HG02970 (cell line): Measurements from ENCODE around the gene CLP1.
A peak's percentile ranks its signal among the peaks of the same experiment; 100 is the strongest.

Experiments used
- ATAC-seq: cut with Tn5 transposase; IDR thresholded peaks from one replicate; pipeline ENCODE4 v1.9.1; 2021; ENCODE audit warnings: mild to moderate bottlenecking, moderate library complexity, moderate number of reproducible peaks; ENCODE audit not compliant: unreplicated experiment, low FRiP score

The CLP1 gene

DNA sequence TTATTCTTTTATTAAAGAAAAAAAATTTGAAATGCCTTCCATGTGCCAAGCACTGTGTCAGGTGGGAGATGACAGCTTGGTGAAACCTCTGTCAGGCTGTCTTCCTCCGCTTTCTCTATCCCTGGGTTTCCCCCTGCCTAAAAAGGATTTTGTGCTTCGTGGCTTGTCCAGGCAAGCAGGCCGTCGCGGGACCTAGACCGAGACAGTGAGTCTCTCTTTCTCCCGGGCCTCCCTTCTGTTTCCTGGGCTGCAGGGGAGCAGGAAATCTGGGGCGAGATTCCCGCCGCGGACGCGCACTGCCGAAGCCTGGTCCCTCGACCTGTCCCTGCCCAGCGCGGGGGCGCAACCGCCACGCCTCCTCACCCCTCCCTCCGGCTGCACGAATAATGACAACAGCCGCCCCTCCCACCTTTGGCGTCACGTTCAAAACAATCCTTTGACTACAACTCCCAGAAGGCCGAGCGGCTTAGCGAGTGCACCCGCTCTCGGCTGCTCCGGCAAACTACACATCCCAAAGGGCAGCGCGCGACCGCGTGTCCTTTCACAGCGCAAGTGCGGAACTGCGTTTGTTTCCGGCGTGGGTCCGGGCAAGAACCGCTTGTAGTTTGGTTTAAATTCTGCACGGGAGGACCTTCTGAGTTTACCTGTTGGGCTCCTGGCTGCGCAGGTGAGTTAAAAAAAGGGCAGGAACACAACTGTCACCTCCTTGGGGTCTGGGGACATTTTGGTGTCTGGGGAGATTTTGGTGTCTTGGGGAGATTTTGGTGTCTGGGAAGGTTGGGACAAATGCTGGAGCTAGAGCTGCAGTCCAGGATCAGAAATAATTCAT is at the start of gene CLP1:
TSS of gene CLP1 (plus strand) at position 569 of the 829 bp plus-strand sequence. CDS start 1,715 bp downstream, outside the sequence.
- peak; percentile 99 for ATAC-seq

DNA sequence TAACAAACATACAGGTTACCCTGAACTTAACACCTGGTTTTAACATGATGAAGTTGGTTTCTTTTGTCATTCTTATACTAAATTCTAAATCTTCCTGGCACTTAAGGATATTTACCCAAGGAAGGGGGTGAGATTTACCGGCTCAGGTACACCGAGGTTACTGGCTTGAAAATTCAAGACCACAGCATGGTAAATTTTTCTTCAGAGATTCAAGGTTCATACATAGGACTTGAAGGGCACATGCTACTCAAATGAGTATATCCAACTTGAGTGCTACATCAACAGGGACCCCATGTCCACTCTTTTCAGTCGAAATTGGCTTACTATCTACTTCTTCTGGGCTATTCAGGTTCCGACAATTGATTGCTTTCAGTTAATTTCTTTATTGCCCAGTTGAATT is 47.4 kb upstream of the CLP1 start:
- no peak for ATAC-seq

DNA sequence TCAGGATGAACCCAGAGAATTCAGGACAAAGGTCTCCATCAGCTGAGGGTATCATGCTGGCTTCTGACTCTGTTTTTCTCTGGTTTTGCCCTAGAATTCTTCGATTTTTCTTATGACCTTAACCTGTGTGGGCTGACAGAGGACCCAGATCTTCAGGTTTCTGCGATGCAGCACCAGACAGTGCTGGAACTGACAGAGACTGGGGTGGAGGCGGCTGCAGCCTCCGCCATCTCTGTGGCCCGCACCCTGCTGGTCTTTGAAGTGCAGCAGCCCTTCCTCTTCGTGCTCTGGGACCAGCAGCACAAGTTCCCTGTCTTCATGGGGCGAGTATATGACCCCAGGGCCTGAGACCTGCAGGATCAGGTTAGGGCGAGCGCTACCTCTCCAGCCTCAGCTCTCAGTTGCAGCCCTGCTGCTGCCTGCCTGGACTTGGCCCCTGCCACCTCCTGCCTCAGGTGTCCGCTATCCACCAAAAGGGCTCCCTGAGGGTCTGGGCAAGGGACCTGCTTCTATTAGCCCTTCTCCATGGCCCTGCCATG is 43.3 kb upstream of the CLP1 start:
- ATAC-seq = no peak

DNA sequence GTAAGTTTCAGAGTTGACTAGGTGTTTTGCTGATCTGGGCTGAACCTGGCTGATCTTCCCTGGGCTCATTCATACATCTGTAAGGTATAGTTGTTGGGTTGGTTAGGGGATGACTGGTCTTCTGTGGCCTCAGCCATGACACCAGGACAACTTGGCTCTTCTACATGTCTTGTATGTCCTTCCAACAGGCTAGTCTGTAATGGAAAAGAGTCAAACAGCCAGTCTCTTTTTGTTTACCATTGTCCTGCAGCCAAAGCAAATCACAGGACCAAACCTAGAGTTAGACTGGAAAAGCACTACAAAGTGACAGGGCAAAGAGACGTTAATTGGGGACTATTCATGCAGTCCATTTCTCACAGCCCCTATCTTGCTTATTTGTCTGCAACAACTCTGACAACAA is 42.3 kb upstream of the CLP1 start:
- no peak for ATAC-seq

DNA sequence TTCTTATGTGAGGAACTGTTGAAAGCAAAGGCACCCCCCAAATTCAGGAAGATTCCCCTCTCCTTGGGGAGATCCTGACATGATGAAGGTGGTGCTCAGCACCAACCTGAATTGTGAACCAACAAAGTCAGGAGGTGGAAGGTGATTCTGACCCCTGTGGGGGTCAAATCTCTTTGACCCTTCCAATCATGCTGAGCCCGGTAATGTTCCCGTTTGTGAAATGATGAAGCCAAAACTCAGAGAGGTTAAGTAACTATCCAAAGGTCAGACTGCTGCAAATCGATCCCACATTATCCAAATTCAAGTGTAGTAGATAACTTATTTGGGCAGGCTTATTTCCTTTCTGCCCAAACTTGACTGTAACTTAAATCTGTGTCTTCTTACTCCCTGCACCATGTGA is 41.0 kb upstream of the CLP1 start:
- no peak for ATAC-seq

DNA sequence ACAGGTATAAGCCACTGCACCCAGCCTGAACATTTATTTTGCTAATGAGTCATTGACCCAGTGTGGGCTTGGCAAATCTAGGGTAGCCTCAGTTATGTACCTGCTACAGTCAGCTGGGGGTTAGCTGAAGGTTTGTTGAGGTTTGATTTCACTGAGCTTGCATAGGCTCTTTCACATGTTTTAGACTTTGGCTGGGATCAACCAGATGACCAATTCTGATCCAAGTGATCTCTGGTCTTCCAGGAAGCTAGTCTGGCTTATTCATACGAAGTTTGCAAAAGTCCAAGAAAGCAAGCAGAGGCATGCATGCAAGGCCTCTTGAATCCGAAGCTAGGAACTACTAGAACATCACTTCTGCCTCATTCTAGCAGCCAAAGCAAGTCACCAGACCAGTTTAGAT is 39.1 kb upstream of the CLP1 start:
- no peak for ATAC-seq

DNA sequence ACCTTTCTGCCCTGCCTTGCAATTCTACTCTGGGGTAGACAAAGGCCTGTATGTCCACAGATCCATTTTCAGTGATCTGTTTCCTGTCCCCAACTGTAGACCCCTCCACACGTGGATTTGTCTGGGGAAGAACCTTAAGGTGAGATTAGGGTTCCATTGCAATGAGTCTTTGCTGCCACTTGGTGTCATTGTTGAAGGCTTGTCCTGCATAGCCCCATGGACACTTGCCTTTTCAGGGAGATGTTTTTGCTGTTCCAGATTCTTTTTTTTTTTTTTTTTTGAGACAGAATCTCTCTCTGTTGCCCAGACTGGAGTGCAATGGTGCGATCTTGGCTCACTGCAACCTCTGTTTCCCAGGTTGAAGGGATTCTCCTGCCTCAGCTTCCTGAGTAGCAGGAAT is 38.2 kb upstream of the CLP1 start:
- no peak for ATAC-seq

DNA sequence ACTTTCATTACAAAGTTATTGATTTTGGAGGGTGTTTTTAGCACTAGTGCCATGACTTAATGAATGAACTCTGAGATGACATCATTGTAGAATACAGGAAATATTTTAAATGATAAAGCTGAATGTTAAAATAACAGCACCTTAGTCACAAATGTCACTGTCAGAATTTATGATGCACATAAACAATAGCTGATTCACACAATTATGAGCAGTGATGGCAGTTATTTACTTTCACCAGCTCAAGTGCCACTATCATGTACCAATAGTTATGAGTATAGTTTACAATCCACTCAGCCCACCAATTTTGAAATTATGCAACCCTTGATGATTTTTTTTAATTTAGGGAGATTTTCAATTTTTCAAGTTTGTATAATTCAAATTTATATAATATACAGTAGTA is 37.1 kb upstream of the CLP1 start:
- ATAC-seq = no peak

DNA sequence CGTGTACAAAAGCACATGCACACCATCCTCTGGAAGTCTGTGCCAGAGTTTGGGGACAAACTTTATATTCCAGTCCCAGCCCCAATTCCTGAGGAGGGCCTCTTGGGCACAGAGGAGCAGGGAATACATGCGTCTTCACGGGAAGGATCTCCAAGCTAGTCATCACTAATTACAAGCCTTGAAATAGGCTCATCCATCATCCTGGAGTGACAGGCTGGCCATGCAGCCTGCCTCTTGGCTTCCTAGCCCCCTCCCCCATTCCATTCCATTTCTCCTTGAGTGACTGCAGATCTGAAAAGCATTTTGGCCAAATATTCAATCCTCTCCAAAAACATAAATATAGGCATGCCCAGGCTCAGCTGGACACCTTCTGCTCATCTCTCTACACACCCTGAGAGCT is 35.3 kb upstream of the CLP1 start:
- ATAC-seq = no peak

DNA sequence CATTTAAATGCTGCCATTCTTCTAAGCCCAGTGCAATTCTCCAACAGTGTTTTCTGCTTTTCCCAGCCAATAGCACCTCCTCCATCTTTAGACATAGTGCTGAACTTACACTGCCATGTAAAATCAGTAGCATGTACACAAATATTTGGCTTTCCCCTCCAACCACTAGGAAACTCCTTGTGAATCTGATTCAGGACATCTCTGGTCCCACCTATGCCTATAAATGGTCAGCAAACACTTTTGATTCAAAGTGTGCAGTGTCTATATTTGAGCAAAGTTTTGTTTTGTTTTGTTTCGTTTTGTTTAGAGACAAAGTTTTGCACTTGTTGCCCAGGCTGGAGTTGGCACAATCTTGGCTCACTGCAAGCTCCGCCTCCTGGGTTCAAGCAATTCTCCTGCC is 32.7 kb upstream of the CLP1 start:
- ATAC-seq = no peak

DNA sequence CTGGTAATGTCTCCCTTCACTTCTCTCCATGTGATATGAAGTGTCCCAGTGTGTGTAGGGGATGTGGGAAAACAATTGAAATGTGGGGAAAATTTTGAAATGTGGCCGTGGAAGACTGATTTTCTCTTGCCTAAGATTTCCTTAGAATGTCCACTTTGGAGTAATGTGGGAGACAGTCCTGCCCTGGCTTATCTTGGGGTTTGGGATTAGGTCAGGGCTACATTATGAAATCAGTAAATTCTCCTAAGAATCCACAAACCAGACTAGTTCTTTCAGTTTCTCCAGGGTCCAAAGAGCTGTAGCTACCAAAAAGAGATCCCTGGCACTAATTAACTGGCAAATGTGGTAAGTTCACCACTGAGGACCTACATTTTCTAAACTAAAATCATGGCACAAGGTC is 30.7 kb upstream of the CLP1 start:
- no peak for ATAC-seq

DNA sequence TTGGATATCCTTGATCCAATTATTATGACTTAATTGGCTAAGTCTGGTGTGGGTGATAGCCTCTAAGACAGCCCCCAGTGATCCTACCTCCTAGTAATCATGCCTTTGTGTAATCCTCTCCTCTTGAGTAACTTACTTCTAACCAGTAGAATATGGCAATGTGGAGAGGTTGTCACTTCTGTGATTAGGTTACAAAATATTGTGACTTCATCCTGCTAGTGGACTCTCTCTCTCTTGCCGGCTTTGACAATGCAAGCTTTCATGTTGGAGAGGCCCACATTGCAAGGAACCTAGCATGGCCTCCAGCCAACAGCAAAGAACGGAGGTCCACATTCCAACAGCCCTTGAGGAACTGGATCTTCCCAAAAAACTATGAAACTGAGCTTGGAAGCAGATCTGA is 27.4 kb upstream of the CLP1 start:
- no peak for ATAC-seq

DNA sequence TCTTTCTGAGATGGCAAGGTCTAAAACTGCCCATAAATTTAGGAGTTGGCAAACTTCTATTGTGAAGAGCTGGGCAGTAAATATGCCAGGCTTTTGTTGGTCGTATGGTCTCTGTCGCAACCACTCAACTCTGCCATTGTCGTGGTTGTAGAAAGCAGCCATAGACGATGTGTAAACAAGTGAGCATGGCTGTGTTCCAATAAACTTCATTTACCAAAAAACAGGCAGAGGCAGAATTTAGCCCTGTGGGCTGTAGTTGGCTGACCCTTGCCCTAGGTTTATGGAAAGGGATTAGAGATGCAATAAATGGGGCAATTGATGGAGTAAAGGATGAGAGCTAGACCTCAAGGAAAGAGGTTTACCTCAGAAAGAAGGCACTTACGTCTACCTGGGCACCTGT is 25.4 kb upstream of the CLP1 start:
- no peak for ATAC-seq

DNA sequence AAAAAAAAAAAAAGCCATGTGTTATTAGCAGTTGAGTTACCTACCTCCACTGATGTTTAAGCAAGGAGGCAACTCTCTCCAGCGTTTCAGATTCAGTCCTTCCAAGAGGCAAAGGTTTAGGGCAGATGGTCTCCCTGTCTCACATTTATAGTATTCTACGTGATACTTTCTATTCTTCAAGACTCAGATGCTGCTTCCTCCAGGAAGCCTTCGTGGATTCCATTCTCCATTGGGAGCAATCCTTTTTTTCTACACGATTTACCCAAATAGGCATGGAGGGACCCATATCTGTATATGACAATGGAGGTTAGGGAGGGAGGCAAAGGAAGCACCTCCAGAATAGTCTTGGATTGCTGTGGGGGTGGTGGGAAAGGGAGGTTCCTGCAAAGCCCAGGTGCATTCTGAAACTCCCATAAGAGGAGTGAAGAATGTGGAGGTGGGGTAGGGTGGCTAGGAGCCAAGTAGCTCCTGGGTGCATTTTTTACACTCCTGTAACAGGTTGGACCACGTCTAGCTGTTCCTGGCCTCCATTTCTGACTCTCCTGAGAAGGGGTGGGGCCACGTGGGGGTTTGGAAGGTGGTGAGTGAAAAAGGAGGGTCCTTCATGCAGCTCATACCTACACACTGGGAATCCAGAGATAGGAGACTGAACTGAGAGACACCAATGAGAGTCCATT is 24.0 kb upstream of the CLP1 start:
- no peak for ATAC-seq

DNA sequence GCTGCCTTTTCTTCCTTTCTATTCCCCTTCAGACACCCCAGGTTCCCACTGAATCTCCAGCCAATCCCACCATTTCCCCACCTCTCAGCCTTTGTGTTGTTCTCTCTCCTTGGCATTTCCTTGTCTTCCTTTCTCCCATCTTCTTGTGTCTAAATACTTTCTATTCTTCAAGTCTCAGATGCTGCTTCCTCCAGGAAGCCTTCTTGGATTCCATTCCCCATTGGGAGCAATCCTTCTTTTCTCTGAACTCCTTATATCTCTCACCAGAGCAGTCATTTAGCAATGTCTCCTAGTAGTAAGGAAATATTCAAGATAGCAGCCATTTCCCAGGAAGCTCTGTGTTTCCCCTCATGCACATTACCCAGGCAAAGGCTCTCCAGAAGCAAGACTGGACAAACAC is 23.3 kb upstream of the CLP1 start:
- ATAC-seq = no peak

DNA sequence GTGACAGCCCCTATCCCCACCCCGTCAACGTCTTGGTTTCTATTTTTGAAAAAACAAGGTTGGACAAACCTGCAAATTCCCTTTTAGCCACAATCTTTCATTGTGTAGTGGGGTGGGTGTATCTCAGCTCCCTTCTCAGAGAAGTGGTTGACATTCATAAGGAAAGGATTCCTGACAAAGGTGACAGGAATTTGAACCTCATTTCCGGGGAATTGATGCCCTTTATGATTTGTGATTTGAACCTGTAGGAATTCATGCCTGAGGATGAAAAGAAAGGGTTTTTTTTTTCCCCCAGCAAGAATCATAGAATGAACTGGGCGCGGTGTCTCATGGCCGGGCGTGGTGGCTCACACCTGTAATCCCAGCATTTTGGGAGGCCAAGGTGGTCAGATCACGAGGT is 22.3 kb upstream of the CLP1 start:
- ATAC-seq = no peak

DNA sequence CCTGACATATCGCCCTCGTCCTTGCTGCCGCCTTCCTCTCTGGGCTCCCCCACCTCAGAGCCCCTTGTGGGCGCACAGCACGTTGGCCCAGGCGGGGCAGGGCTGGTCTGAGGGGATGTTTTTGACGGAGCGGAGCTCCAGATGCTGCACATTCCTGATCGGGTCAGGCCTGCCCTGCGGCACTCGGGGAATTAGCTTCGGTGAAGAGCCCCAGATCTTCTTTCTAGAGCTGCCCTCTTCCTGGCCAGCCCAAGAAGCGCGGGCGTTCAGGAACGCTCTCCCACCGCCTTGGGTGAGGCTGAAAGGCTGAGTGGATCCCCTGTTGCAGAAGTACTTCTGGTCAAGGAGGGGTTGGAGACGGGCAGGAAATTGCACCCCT is 19.9 kb upstream of the CLP1 start:
- ATAC-seq = no peak

DNA sequence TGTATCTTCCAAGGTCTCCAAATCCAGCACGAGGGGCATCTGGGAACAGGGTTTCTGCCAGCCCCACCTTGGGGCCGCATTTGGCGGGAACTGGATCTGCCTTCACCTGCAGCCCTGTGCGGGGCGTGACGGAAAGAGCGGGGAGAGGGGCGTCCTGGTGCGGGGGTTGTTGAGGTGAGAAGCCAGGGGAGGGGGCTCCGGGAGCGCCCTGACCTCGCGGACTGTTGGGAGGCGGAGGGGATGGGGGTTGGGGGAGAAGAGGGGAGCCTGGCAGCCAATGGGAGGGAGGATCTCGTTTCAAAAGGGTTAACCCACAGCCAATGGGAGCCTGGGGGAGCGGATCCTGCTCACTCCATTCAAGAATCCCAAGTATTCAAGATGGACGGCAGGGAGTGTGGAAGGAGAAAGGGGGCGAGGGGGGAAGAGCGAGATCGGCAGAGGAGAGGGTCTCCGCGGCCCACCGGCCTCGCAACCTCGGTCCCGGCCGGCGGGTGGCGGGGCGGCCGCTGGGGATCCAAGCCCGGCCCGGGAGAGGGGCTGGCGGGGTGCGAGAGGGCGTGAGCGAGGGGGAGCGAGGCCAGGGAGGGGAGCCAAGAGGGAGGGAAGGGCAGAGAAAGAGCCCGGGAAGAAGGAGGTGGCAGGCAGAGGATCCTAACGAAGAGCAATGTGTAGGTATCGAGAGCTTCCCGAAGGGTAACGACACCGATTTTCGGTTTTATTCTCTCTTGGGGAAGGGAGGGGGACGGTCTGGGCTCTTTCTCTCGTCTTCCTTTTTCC is 19.4 kb upstream of the CLP1 start:
- no peak for ATAC-seq

DNA sequence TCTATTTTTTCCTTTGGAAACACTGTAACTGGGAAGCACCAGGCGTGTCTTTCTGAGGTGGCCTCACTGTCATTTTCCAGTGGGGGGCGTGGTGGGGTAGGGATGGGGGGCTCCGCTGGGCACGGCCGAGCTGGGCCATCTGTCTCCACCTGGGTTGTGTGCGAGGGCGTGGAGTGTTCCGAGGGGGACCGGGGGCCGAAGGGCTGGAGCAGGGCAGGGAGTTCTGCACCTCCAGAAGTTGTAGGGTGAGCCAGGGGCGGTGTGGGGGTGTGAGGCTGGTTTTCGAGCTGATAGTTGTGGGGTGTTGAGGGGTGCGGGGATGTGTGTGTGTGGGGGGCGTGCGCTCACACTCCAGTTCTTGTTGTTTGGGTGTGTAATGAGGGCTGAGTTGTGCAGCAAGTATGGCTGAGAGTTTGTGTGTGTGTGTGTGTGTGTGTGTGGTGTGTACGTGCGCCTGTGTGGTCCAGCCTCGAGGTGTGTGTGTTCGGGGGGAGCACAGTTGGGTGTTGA is 18.7 kb upstream of the CLP1 start:
- no peak for ATAC-seq

DNA sequence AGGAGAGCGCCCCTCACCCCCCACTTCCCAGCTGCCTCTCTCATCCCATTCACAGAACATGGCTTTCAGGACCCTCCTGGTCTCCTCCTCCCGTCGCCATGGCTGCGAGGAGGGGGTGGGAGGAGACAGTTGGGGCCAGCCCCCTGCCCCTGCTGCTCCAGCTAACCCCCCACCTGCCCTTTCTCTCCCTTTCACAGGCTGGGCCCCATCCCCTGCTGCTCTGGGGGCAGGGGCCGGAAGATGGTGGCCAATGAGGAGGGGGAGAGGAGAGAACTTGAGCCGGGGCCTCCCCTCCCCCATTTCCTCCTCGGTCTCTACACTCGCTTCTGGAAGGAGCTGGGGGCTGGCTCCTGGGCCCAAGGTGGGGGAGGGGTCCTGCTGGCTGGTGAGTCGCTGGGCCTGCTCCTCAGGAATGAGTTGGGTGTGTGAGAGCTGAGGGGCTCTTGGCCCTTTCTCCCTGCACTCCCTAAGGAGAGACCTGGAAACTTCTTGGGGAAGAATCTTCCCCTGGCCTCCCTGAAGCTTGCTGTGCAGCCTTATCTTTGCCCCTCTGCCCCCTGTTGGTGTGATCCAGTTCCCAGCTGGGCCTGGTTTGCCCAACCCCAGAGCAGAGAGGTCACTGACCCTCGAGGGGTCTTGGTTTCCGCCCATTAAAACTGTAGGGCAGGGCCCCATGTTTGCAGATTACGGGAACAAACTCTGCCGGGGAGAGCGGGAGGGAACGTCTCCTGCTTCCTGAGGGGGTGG is 18.1 kb upstream of the CLP1 start:
- no peak for ATAC-seq
